Measurements from ENCODE around the gene S1PR2. TPM values are rescaled to one million over a fixed set of nuclear protein-coding genes. Genes with fewer than 3 reads are reported as not detected.

Gene S1PR2
- total RNA-seq (2014; rRNA removed; shearing (Covaris generic)) = 3.5 and 3.7 TPM in 2 replicates

- DNase-seq (ENCODE audit: low read depth) = peak; percentile 85
These were observed at the start of gene S1PR2 for GRCh38 chr19:10230861-10231611. TSS of gene S1PR2 (minus strand) at chr19:10231331. CDS start at chr19:10224905, 6,426 bp downstream.

GRCh38 chr19:10279737-10280442, 48.8 kb upstream of the S1PR2 start:
- DNase-seq (ENCODE audit: low read depth) = no peak

GRCh38 chr19:10278935-10279334, 47.8 kb upstream of the S1PR2 start:
- no peak for DNase-seq (ENCODE audit: low read depth)

- no peak for DNase-seq (ENCODE audit: low read depth)
These were observed 46.9 kb upstream of the S1PR2 start for GRCh38 chr19:10277795-10278589.

- DNase-seq (ENCODE audit: low read depth) = no peak
These were observed 43.5 kb upstream of the S1PR2 start for GRCh38 chr19:10274589-10274988.

GRCh38 chr19:10271543-10272086, 40.5 kb upstream of the S1PR2 start:
- peak; percentile 71 for DNase-seq (ENCODE audit: low read depth)

- peak; percentile 89 for DNase-seq (ENCODE audit: low read depth)
These were observed 39.7 kb upstream of the S1PR2 start, which contains the start of gene ICAM1 for GRCh38 chr19:10270616-10271394. TSS of gene ICAM1 (plus strand) at chr19:10271120. CDS start at chr19:10271160, 40 bp downstream.

GRCh38 chr19:10270180-10270615, 39.1 kb upstream of the S1PR2 start:
- peak; percentile 53 for DNase-seq (ENCODE audit: low read depth)

GRCh38 chr19:10269333-10270179, 38.4 kb upstream of the S1PR2 start:
- DNase-seq (ENCODE audit: low read depth) = peak; percentile 87

GRCh38 chr19:10268071-10268470, 36.9 kb upstream of the S1PR2 start:
- no peak for DNase-seq (ENCODE audit: low read depth)

GRCh38 chr19:10266706-10267105, 35.6 kb upstream of the S1PR2 start:
- DNase-seq (ENCODE audit: low read depth) = no peak

- peak; percentile 53 for DNase-seq (ENCODE audit: low read depth)
These were observed 31.6 kb upstream of the S1PR2 start for GRCh38 chr19:10262771-10263170.

- peak; percentile 83 for DNase-seq (ENCODE audit: low read depth)
These were observed 29.0 kb upstream of the S1PR2 start for GRCh38 chr19:10260141-10260584.

- DNase-seq (ENCODE audit: low read depth) = peak; percentile 95
These were observed 28.2 kb upstream of the S1PR2 start for GRCh38 chr19:10259162-10259905.

GRCh38 chr19:10258080-10258710, 27.1 kb upstream of the S1PR2 start:
- DNase-seq (ENCODE audit: low read depth) = no peak

- DNase-seq (ENCODE audit: low read depth) = no peak
These were observed 26.0 kb upstream of the S1PR2 start for GRCh38 chr19:10256970-10257615.

- DNase-seq (ENCODE audit: low read depth) = no peak
These were observed 25.4 kb upstream of the S1PR2 start for GRCh38 chr19:10256551-10256950.

GRCh38 chr19:10255358-10255757, 24.2 kb upstream of the S1PR2 start:
- DNase-seq (ENCODE audit: low read depth) = no peak

All from Daoy (cell line).